Measurements from ENCODE around the gene ABCA5. TPM values are rescaled to one million over a fixed set of nuclear protein-coding genes. Genes with fewer than 3 reads are reported as not detected.

The ABCA5 gene
- total RNA-seq, 1 experiment from 2014 or later = 4.5 TPM

GRCh38 chr17:69230939-69231338 lies 96.0 kb downstream of the ABCA5 start:
- no peak overlapping the region for H3K18ac ChIP-seq (ENCODE audit: insufficient read length, low read depth, low read length)
- no peaks in the 10 kb centered on the region for H4K20me1 ChIP-seq (ENCODE audit: control insufficient read depth, insufficient read depth, insufficient read length)
- H3K56ac ChIP-seq (ENCODE audit: insufficient read length, low read depth, low read length) = no peak overlapping the region
- H4K91ac ChIP-seq (ENCODE audit: insufficient read length, low read depth, low read length) = no peak overlapping the region
- no peaks in the 10 kb centered on the region for H3K4me1 ChIP-seq (ENCODE audit: insufficient read depth, low read length)
- H4K5ac ChIP-seq (ENCODE audit: insufficient read length, low read depth, low read length) = no peak overlapping the region
- no peak overlapping the region for H3K4me2 ChIP-seq (ENCODE audit: insufficient read depth, insufficient read length, low read length)
- H3K27me3 ChIP-seq (ENCODE audit: insufficient read depth, low read length) = no peaks in the 10 kb centered on the region
- H3K23me2 ChIP-seq (ENCODE audit: insufficient read length, low read depth, low read length, poor library complexity, severe bottlenecking) = no peaks in the 10 kb centered on the region
- no peak for DNase-seq
- H2AK5ac ChIP-seq (ENCODE audit: insufficient read length, low read length) = no peak overlapping the region
- Mint-ChIP-seq H3K4me3 (no peak overlapping the region), H3K4me1 (peaks cover 0 to 2% of the 10 kb centered on the region in 2 experiments; a peak in 2 of 4 replicates), H3K27me3 (ENCODE audit: low read depth) (no peaks in the 10 kb centered on the region), H3K27ac (no peak overlapping the region), H3K36me3 (ENCODE audit: insufficient read depth in 1 of 3, low read depth in 3 of 3) (peaks cover 0 to 7% (median 0%) of the 10 kb centered on the region in 3 experiments; a peak in 1 of 7 replicates), H3K9me3 (peaks cover 4% of the 10 kb centered on the region in 2 experiments; a peak in 4 of 5 replicates)
- H4K8ac ChIP-seq (replicated peaks; ENCODE audit: insufficient read length, low read depth, low read length) = no peak overlapping the region
- H2BK15ac ChIP-seq (ENCODE audit: low read depth, low read length) = no peak overlapping the region
- no CpG with 5 or more reads among the region's 3 CpGs for WGBS (ENCODE audit: extremely low coverage, insufficient read length, low lambda C conversion rate)
- no peak overlapping the region for H2BK12ac ChIP-seq (ENCODE audit: insufficient read length, low read depth, low read length)
- H3K79me1 ChIP-seq (ENCODE audit: insufficient read depth, low read depth, low read length, poor library complexity, severe bottlenecking) = no peaks in the 10 kb centered on the region
- H3K4ac ChIP-seq (ENCODE audit: low read depth, low read length) = no peak overlapping the region
- H3K14ac ChIP-seq (ENCODE audit: insufficient read depth, low read length) = no peak overlapping the region
- TF ChIP-seq, protein P1, sequence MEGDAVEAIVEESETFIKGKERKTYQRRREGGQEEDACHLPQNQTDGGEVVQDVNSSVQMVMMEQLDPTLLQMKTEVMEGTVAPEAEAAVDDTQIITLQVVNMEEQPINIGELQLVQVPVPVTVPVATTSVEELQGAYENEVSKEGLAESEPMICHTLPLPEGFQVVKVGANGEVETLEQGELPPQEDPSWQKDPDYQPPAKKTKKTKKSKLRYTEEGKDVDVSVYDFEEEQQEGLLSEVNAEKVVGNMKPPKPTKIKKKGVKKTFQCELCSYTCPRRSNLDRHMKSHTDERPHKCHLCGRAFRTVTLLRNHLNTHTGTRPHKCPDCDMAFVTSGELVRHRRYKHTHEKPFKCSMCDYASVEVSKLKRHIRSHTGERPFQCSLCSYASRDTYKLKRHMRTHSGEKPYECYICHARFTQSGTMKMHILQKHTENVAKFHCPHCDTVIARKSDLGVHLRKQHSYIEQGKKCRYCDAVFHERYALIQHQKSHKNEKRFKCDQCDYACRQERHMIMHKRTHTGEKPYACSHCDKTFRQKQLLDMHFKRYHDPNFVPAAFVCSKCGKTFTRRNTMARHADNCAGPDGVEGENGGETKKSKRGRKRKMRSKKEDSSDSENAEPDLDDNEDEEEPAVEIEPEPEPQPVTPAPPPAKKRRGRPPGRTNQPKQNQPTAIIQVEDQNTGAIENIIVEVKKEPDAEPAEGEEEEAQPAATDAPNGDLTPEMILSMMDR (conservative IDR thresholded peaks at IDR 0.05) = no peak
- no peak overlapping the region for H2BK5ac ChIP-seq (ENCODE audit: insufficient read length, low read length)
- no peaks in the 10 kb centered on the region for H3K79me2 ChIP-seq (ENCODE audit: insufficient read depth, low read length)
- H3K23ac ChIP-seq (ENCODE audit: insufficient read length, low read depth, low read length) = no peak overlapping the region
- no peak overlapping the region for H2BK20ac ChIP-seq (ENCODE audit: low read depth, low read length, poor library complexity, severe bottlenecking)
- no peaks in the 10 kb centered on the region for H3K9me3 ChIP-seq (ENCODE audit: control insufficient read depth, low read depth, low read length)
- no peak overlapping the region for H3T11ph ChIP-seq (ENCODE audit: low read length)
- no peak overlapping the region for H3K9ac ChIP-seq (ENCODE audit: extremely low read depth, insufficient read length, low read length)
- no peak overlapping the region for H2BK120ac ChIP-seq (ENCODE audit: low read depth, low read length, poor library complexity, severe bottlenecking)
- no peak overlapping the region for H2AFZ ChIP-seq (ENCODE audit: low read length)
- no peak overlapping the region for H3K27ac ChIP-seq (ENCODE audit: insufficient read length, low read depth, low read length)

Measured in H9 (cell line).